Neural crest cell (in vitro differentiated cells): Measurements from ENCODE around the gene TMED6. TPM values are rescaled to one million over a fixed set of nuclear protein-coding genes. Genes with fewer than 3 reads are reported as not detected.

Experiments used
- DNase-seq: peaks from one replicate; pipeline ENCODE4 v3.0.0; 2021; ENCODE audit warnings: low read depth, mixed read lengths, low spot score
- H3K27ac Mint-ChIP-seq: one replicate; pipeline ENCODE4 v1.8.0; 2021; ENCODE audit warnings: mild to moderate bottlenecking, mixed read lengths; ENCODE audit not compliant: unreplicated experiment
- H3K27me3 Mint-ChIP-seq: 2 replicates; pipeline ENCODE4 v1.8.0; 2021; ENCODE audit warnings: low read depth, mild to moderate bottlenecking, mixed read lengths
- H3K36me3 Mint-ChIP-seq: 2 replicates; pipeline ENCODE4 v1.8.0; 2021; ENCODE audit warnings: low read depth, mild to moderate bottlenecking, mixed read lengths
- H3K4me1 Mint-ChIP-seq: 2 replicates; pipeline ENCODE4 v1.8.0; 2021; ENCODE audit warnings: mixed read lengths
- H3K4me3 Mint-ChIP-seq: one replicate; pipeline ENCODE4 v1.8.0; 2021; ENCODE audit warnings: mild to moderate bottlenecking, mixed read lengths
- H3K9me3 Mint-ChIP-seq: 2 replicates; pipeline ENCODE4 v1.8.0; 2021; ENCODE audit warnings: mixed read lengths
- CTCF ChIP-seq: fragments of 200-600 bp; sonication (generic); conservative IDR thresholded peaks from 2 replicates; pipeline ENCODE4 v1.5.0; 2021; ENCODE audit warnings: antibody characterized with exemption, mild to moderate bottlenecking
- total RNA-seq: library from RNA; stranded (reverse); gene quantifications from 2 replicates; pipeline ENCODE4 v1.2.1, GENCODE V29; 2021

Gene TMED6
- total RNA-seq, 1 donor from 2014 or later: 0.56 TPM

- H3K36me3 Mint-ChIP-seq: peaks cover 12% of the 10 kb centered on the region
- no peak overlapping the region for H3K27ac Mint-ChIP-seq
- peaks cover 20% of the 10 kb centered on the region for H3K4me1 Mint-ChIP-seq
- H3K9me3 Mint-ChIP-seq: no peaks in the 10 kb centered on the region
- TF ChIP-seq CTCF: no peak
- no peaks in the 10 kb centered on the region for H3K27me3 Mint-ChIP-seq
- H3K4me3 Mint-ChIP-seq: no peak overlapping the region
- DNase-seq: no peak
Observed at GRCh38 chr16:69344171-69344570, 7.4 kb downstream of the TMED6 start.

GRCh38 chr16:69340095-69340644 is 11.4 kb downstream of the TMED6 start:
- H3K4me3 Mint-ChIP-seq: peak overlapping the region; percentile 99
- DNase-seq: no peak
- peak overlapping the region; percentile 93 for H3K27ac Mint-ChIP-seq
- H3K27me3 Mint-ChIP-seq: no peaks in the 10 kb centered on the region
- peaks cover 31% of the 10 kb centered on the region for H3K4me1 Mint-ChIP-seq
- peaks cover 16% of the 10 kb centered on the region for H3K36me3 Mint-ChIP-seq
- no peaks in the 10 kb centered on the region for H3K9me3 Mint-ChIP-seq
- no peak for TF ChIP-seq CTCF

GRCh38 chr16:69339289-69340094 is 12.1 kb downstream of the TMED6 start, which contains the start of the genes COG8 and NIP7:
COG8 (minus strand) TSS chr16:69339564; CDS start chr16:69339552, 12 bp downstream.
NIP7 (plus strand) TSS chr16:69339772; CDS start chr16:69339830, 58 bp downstream.
- Mint-ChIP-seq H3K4me1 (peaks cover 31% of the 10 kb centered on the region), H3K27me3 (no peaks in the 10 kb centered on the region), H3K27ac (peak within 1 kb of the TSS; percentile 93), H3K9me3 (no peaks in the 10 kb centered on the region), H3K36me3 (peaks cover 16% of the 10 kb centered on the region), H3K4me3 (peak within 1 kb of the TSS; percentile 99)
- peak; percentile 83 for TF ChIP-seq CTCF
- peak; percentile 96 for DNase-seq

- Mint-ChIP-seq H3K9me3 (no peaks in the 10 kb centered on the region), H3K4me1 (peaks cover 31% of the 10 kb centered on the region), H3K27ac (peak overlapping the region; percentile 84), H3K27me3 (no peaks in the 10 kb centered on the region), H3K4me3 (peak overlapping the region; percentile 99), H3K36me3 (peaks cover 20% of the 10 kb centered on the region)
- no peak for TF ChIP-seq CTCF
- DNase-seq: no peak
Observed at GRCh38 chr16:69338557-69339288, 12.9 kb downstream of the TMED6 start.

- Mint-ChIP-seq H3K9me3 (no peaks in the 10 kb centered on the region), H3K27ac (no peak overlapping the region), H3K36me3 (peaks cover 17% of the 10 kb centered on the region), H3K4me1 (peaks cover 15% of the 10 kb centered on the region), H3K27me3 (no peaks in the 10 kb centered on the region), H3K4me3 (peak overlapping the region; percentile 62)
- no peak for DNase-seq
- no peak for TF ChIP-seq CTCF
Observed at GRCh38 chr16:69334696-69335095, 16.9 kb downstream of the TMED6 start.
